ENCODE data around the gene GRWD1. TPM values are rescaled to one million over a fixed set of nuclear protein-coding genes. Genes with fewer than 3 reads are reported as not detected.

The GRWD1 gene
- total RNA-seq, 1 donor from 2014 or later = 89.1 TPM

- Mint-ChIP-seq H3K9me3 (no peaks in the 10 kb centered on the region), H3K4me1 (peaks cover 30% of the 10 kb centered on the region), H3K27ac (no peak overlapping the region), H3K36me3 (ENCODE audit: low read depth) (peaks cover 3% of the 10 kb centered on the region), H3K4me3 (peak overlapping the region; percentile 83), H3K27me3 (peaks cover 36% of the 10 kb centered on the region)
- DNase-seq = no peak
- intact Hi-C loops (cut with micrococcal nuclease) = loop anchor here (1.0 to 5.0 kb wide), 3 partner anchors 8 to 102 kb away; partner anchors contain the start of genes CYTH2, GRIN2D and KDELR1
These were observed 48.1 kb downstream of the GRWD1 start for GRCh38 chr19:48493718-48494401.

- intact Hi-C loops (cut with micrococcal nuclease) = no loop called here
- peaks cover 24% of the 10 kb centered on the region for H3K4me1 Mint-ChIP-seq
- H3K27me3 Mint-ChIP-seq = peaks cover 32% of the 10 kb centered on the region
- H3K4me3 Mint-ChIP-seq = peak overlapping the region; percentile 34
- peaks cover 3% of the 10 kb centered on the region for H3K36me3 Mint-ChIP-seq (ENCODE audit: low read depth)
- H3K9me3 Mint-ChIP-seq = no peaks in the 10 kb centered on the region
- H3K27ac Mint-ChIP-seq = no peak overlapping the region
- DNase-seq = no peak
These were observed 49.6 kb downstream of the GRWD1 start for GRCh38 chr19:48495396-48495795.

- Mint-ChIP-seq H3K4me1 (peaks cover 21% of the 10 kb centered on the region), H3K36me3 (ENCODE audit: low read depth) (peaks cover 3% of the 10 kb centered on the region), H3K4me3 (no peak overlapping the region), H3K9me3 (no peaks in the 10 kb centered on the region), H3K27me3 (peaks cover 23% of the 10 kb centered on the region), H3K27ac (no peak overlapping the region)
- intact Hi-C loops (cut with micrococcal nuclease) = no loop called here
- no peak for DNase-seq
These were observed 51.4 kb downstream of the GRWD1 start for GRCh38 chr19:48496959-48497727.

- no peaks in the 10 kb centered on the region for H3K9me3 Mint-ChIP-seq
- H3K4me1 Mint-ChIP-seq = peaks cover 14% of the 10 kb centered on the region
- peaks cover 18% of the 10 kb centered on the region for H3K27me3 Mint-ChIP-seq
- H3K4me3 Mint-ChIP-seq = no peak overlapping the region
- DNase-seq = no peak
- H3K27ac Mint-ChIP-seq = no peak overlapping the region
- H3K36me3 Mint-ChIP-seq (ENCODE audit: low read depth) = no peaks in the 10 kb centered on the region
- intact Hi-C loops (cut with micrococcal nuclease) = no loop called here
These were observed 52.2 kb downstream of the GRWD1 start for GRCh38 chr19:48497728-48498594.

GRCh38 chr19:48498595-48499311 is 53.0 kb downstream of the GRWD1 start:
- Mint-ChIP-seq H3K4me3 (no peak overlapping the region), H3K4me1 (peaks cover 17% of the 10 kb centered on the region), H3K27me3 (peaks cover 18% of the 10 kb centered on the region), H3K27ac (no peak overlapping the region), H3K9me3 (no peaks in the 10 kb centered on the region), H3K36me3 (ENCODE audit: low read depth) (no peaks in the 10 kb centered on the region)
- intact Hi-C loops (cut with micrococcal nuclease) = no loop called here
- DNase-seq = no peak

- Mint-ChIP-seq H3K9me3 (no peaks in the 10 kb centered on the region), H3K36me3 (ENCODE audit: low read depth) (no peaks in the 10 kb centered on the region), H3K27ac (no peak overlapping the region), H3K27me3 (peaks cover 14% of the 10 kb centered on the region), H3K4me3 (peak overlapping the region; percentile 3), H3K4me1 (peaks cover 15% of the 10 kb centered on the region)
- no peak for DNase-seq
- intact Hi-C loops (cut with micrococcal nuclease) = no loop called here
These were observed 53.7 kb downstream of the GRWD1 start for GRCh38 chr19:48499316-48500090.

- Mint-ChIP-seq H3K27ac (no peak overlapping the region), H3K27me3 (peaks cover 2% of the 10 kb centered on the region), H3K36me3 (ENCODE audit: low read depth) (no peaks in the 10 kb centered on the region), H3K4me1 (peaks cover 12% of the 10 kb centered on the region), H3K9me3 (no peaks in the 10 kb centered on the region), H3K4me3 (peak overlapping the region; percentile 85)
- intact Hi-C loops (cut with micrococcal nuclease) = no loop called here
- no peak for DNase-seq
These were observed 55.2 kb downstream of the GRWD1 start for GRCh38 chr19:48500830-48501493.

- H3K9me3 Mint-ChIP-seq = no peaks in the 10 kb centered on the region
- DNase-seq = peak; percentile 92
- intact Hi-C loops (cut with micrococcal nuclease) = loop anchor here (1.0 kb wide), 1 partner anchor 8 kb away; no protein-coding TSS in a partner anchor
- H3K4me3 Mint-ChIP-seq = peak overlapping the region; percentile 85
- H3K4me1 Mint-ChIP-seq = peaks cover 12% of the 10 kb centered on the region
- H3K36me3 Mint-ChIP-seq (ENCODE audit: low read depth) = no peaks in the 10 kb centered on the region
- peak overlapping the region; percentile 68 for H3K27ac Mint-ChIP-seq
- peaks cover 2% of the 10 kb centered on the region for H3K27me3 Mint-ChIP-seq
These were observed 55.9 kb downstream of the GRWD1 start for GRCh38 chr19:48501494-48502349.

GRCh38 chr19:48502350-48503018 is 56.7 kb downstream of the GRWD1 start:
- Mint-ChIP-seq H3K4me1 (peaks cover 12% of the 10 kb centered on the region), H3K9me3 (no peaks in the 10 kb centered on the region), H3K27me3 (peaks cover 2% of the 10 kb centered on the region), H3K27ac (peak overlapping the region; percentile 48), H3K4me3 (peak overlapping the region; percentile 85), H3K36me3 (ENCODE audit: low read depth) (no peaks in the 10 kb centered on the region)
- no peak for DNase-seq
- intact Hi-C loops (cut with micrococcal nuclease) = loop anchor here (1.0 kb wide), 1 partner anchor 9 kb away; no protein-coding TSS in a partner anchor

- intact Hi-C loops (cut with micrococcal nuclease) = loop anchor here (1.0 kb wide), 2 partner anchors 78 to 83 kb away; no protein-coding TSS in a partner anchor
- peaks cover 19% of the 10 kb centered on the region for H3K4me1 Mint-ChIP-seq
- H3K36me3 Mint-ChIP-seq (ENCODE audit: low read depth) = no peaks in the 10 kb centered on the region
- H3K27ac Mint-ChIP-seq = no peak overlapping the region
- H3K4me3 Mint-ChIP-seq = no peak overlapping the region
- no peaks in the 10 kb centered on the region for H3K9me3 Mint-ChIP-seq
- peak; percentile 76 for DNase-seq
- no peaks in the 10 kb centered on the region for H3K27me3 Mint-ChIP-seq
These were observed 60.5 kb downstream of the GRWD1 start for GRCh38 chr19:48506138-48506733.

All from activated CD4-positive, alpha-beta T cell treated with anti-CD3 and anti-CD28 coated beads, Interleukin-2, amount 10 ng/mL, durations not matched to agents 24 days and 14 days (primary cell).